K562 (cell line): Measurements from ENCODE around the gene SRMS. TPM values are rescaled to one million over a fixed set of nuclear protein-coding genes. Genes with fewer than 3 reads are reported as not detected.

Experiments
- ARID3B ChIP-seq: fragments of 250-450 bp; sonication (Bioruptor Pico); IDR thresholded peaks from 2 replicates; pipeline ENCODE4 v1.4.0; 2020; ENCODE audit warnings: borderline replicate concordance
- DIDO1 ChIP-seq: fragments of 450-650 bp; IDR thresholded peaks from 2 replicates; pipeline ENCODE4 v1.6.1; 2016; ENCODE audit warnings: low read depth, missing biosample characterization, missing genetic modification characterization
- DLX4 ChIP-seq: fragments of 250-450 bp; sonication (Bioruptor Pico); IDR thresholded peaks from 2 replicates; pipeline ENCODE4 v1.6.1; 2021; ENCODE audit warnings: mild to moderate bottlenecking
- GATAD2B ChIP-seq: fragments of 450-650 bp; IDR thresholded peaks from 2 replicates; pipeline ENCODE4 v1.6.1; 2017; ENCODE audit warnings: mild to moderate bottlenecking, borderline replicate concordance
- KLF10 ChIP-seq: fragments of 250-450 bp; sonication (Bioruptor Pico); IDR thresholded peaks from 2 replicates; pipeline ENCODE4 v1.6.1; 2021; ENCODE audit warnings: matching md5 sums
- MED1 ChIP-seq: sonication (generic); formaldehyde crosslinking; IDR thresholded peaks from 2 replicates; pipeline ENCODE4 v1.8.1; 2023; ENCODE audit warnings: missing genetic modification reagents, borderline replicate concordance
- XRCC5 ChIP-seq: fragments of 200-400 bp; formaldehyde crosslinking; IDR thresholded peaks from 2 replicates; pipeline ENCODE4 v1.6.1; 2017; ENCODE audit warnings: low read depth, mild to moderate bottlenecking, low read length
- ZNF324 ChIP-seq: fragments of 250-450 bp; sonication (Bioruptor Pico); IDR thresholded peaks from 2 replicates; pipeline ENCODE4 v1.4.0; 2020; ENCODE audit warnings: mild to moderate bottlenecking
- polyA plus RNA-seq, 8 experiments: library from polyadenylated mRNA; depleted of rRNA in 4 of 8; stranded (reverse) in 5 of 8; unstranded in 3 of 8; fragments of >200 nt; fragmentation: Nextera tagmentation in 2 of 8; fragmentation: Illumina TruSeq in 1 of 8; extraction: Ambion mirVana in 2 of 8; extraction: Trizol in 1 of 8; gene quantifications; 2 replicates each; pipeline versions ENCODE4 v1.2.1 to v1.2.3, GENCODE V29; 2011 to 2014; ENCODE audit warnings: inconsistent platforms in 1 of 8, missing spikeins in 1 of 8
- total RNA-seq, 7 experiments: library from RNA; depleted of rRNA in 6 of 7; stranded (reverse); fragments of >200 nt in 6 of 7; fragmentation: Illumina TruSeq in 2 of 7; extraction: Trizol in 2 of 7; gene quantifications; 2 replicates each; pipeline versions ENCODE4 v1.2.1 to v1.2.3, GENCODE V29; 2011 to 2021; ENCODE audit warnings: low replicate concordance in 1 of 7

The SRMS gene
- total and polyA plus RNA-seq, 9 of the 15 experiments (the other 6 are each of a cell fraction or from before 2014, with no cell fraction given) = 0.07 TPM; not detected in 8

- TF ChIP-seq DLX4 (CRISPR knock-in tag) (no peak), KLF10 (CRISPR knock-in tag) (no peak), ARID3B (CRISPR knock-in tag) (no peak), XRCC5 (no peak), GATAD2B (no peak), DIDO1 (tag) (no peak), ZNF324 (CRISPR knock-in tag) (no peak), MED1 (CRISPR knock-in tag) (0 out of 2 replicates have a peak, but pooled peaks have one; percentile 26)
Measured at GRCh38 chr20:63572788-63573646, 25.5 kb upstream of the SRMS start (continued).
